CD4-positive, alpha-beta memory T cell (primary cell): ENCODE measurements around the gene KIF18B. TPM values are rescaled to one million over a fixed set of nuclear protein-coding genes. Genes with fewer than 3 reads are reported as not detected.

Experiments
- CTCF ChIA-PET: fragments of 350-600 bp; sonication (Branson Sonifier 250); formaldehyde crosslinking; loops from one replicate; lab custom pipeline; 2021; ENCODE audit warnings: inconsistent platforms; ENCODE audit not compliant: partially characterized antibody; lab: Charles Lee
- POLR2A ChIA-PET: fragments of 350-600 bp; sonication (Branson Sonifier 250); formaldehyde crosslinking; loops from one replicate; lab custom pipeline; 2021; ENCODE audit not compliant: partially characterized antibody; lab: Charles Lee
- DNase-seq, 5 donors: peaks; one replicate each; pipeline versions ENCODE4 v3.0.0 to v3.0.0-alpha.2; 2020 to 2022; ENCODE audit warnings: mixed read lengths in 1 of 5
- H3K27ac ChIP-seq: one replicate; pipeline ENCODE4 v1.7.0; 2013; ENCODE audit warnings: low read depth, low read length
- H3K27me3 ChIP-seq: 2 replicates; pipeline ENCODE4 v1.7.0; 2013; ENCODE audit warnings: mild to moderate bottlenecking, low read length, moderate library complexity; ENCODE audit not compliant: insufficient read depth
- H3K36me3 ChIP-seq: 2 replicates; pipeline ENCODE4 v1.7.0; 2013; ENCODE audit warnings: mild to moderate bottlenecking, low read length, moderate library complexity; ENCODE audit not compliant: insufficient read depth
- H3K4me1 ChIP-seq: 2 replicates; pipeline ENCODE4 v1.7.0; 2013; ENCODE audit warnings: mild to moderate bottlenecking, low read length, moderate library complexity; ENCODE audit not compliant: insufficient read depth
- H3K4me3 ChIP-seq, 2 donors: one replicate each; pipeline ENCODE4 v1.7.0; 2013; ENCODE audit warnings: low read length in 2 of 2, mild to moderate bottlenecking in 1 of 2
- H3K9me3 ChIP-seq, 2 donors: one replicate each; pipeline ENCODE4 v1.7.0; 2013; ENCODE audit warnings: low read length in 2 of 2, control low read depth in 1 of 2; ENCODE audit not compliant: control insufficient read depth in 1 of 2
- H3K27ac Mint-ChIP-seq, 7 donors: one replicate each; pipeline ENCODE4 v1.8.0; 2020 to 2021; ENCODE audit warnings: mixed read lengths in 7 of 7, mild to moderate bottlenecking in 6 of 7, inconsistent platforms in 3 of 7, moderate library complexity in 3 of 7
- H3K27me3 Mint-ChIP-seq, 2 donors: one replicate each; pipeline ENCODE4 v1.8.0; 2020 to 2021; ENCODE audit warnings: mixed read lengths in 2 of 2
- H3K36me3 Mint-ChIP-seq, 2 donors: one replicate each; pipeline ENCODE4 v1.8.0; 2020 to 2021; ENCODE audit warnings: mixed read lengths in 2 of 2, inconsistent platforms in 1 of 2, mild to moderate bottlenecking in 1 of 2
- H3K4me1 Mint-ChIP-seq, 4 donors: one replicate each; pipeline ENCODE4 v1.8.0; 2020 to 2021; ENCODE audit warnings: mixed read lengths in 4 of 4, mild to moderate bottlenecking in 1 of 4
- H3K4me3 Mint-ChIP-seq, 8 donors: one replicate each; pipeline ENCODE4 v1.8.0; 2020 to 2021; ENCODE audit warnings: mixed read lengths in 8 of 8, mild to moderate bottlenecking in 7 of 8, moderate library complexity in 6 of 8, inconsistent platforms in 3 of 8
- H3K9me3 Mint-ChIP-seq, 8 donors: one replicate each; pipeline ENCODE4 v1.8.0; 2020 to 2021; ENCODE audit warnings: mixed read lengths in 8 of 8, mild to moderate bottlenecking in 5 of 8, inconsistent platforms in 3 of 8, moderate library complexity in 1 of 8
- intact Hi-C: fragments of 100-400 bp; cut with micrococcal nuclease; formaldehyde crosslinking; loops from one replicate; pipeline ENCODE4 v1.15.1; 2023
- polyA plus RNA-seq, 2 donors: library from polyadenylated mRNA; unstranded; fragments of 300-500 nt; fragmentation: Illumina TruSeq; gene quantifications; one replicate each; pipeline ENCODE4 v1.2.3, GENCODE V29; 2021
- total RNA-seq, 2 experiments: library from RNA; stranded (reverse); gene quantifications; one replicate each; pipeline ENCODE4 v1.2.3, GENCODE V29; 2021

KIF18B gene
- total RNA-seq: not detected
- not detected for polyA plus RNA-seq

- peak; percentile 86 to 90 (median 88) for DNase-seq
- ChIA-PET CTCF (interaction anchor here (1.2 kb wide), 1 partner anchor 30 kb away, joined by 3 read pairs; no protein-coding TSS in a partner anchor), POLR2A (interaction anchor here (1.1 to 1.3 kb wide), 2 partner anchors 11 to 48 kb away, joined by 3 read pairs; partner anchors contain the start of gene EFTUD2)
- Mint-ChIP-seq H3K4me3 (peak within 1 kb of the TSS; percentile 90 to 98 (median 97)), H3K9me3 (no peaks in the 10 kb centered on the region), H3K27ac (peak within 1 kb of the TSS; percentile 77 to 98 (median 97)), H3K27me3 (no peaks in the 10 kb centered on the region), H3K36me3 (peaks cover 0 to 2% of the 10 kb centered on the region in 2 donors), H3K4me1 (peaks cover 3 to 23% (median 14%) of the 10 kb centered on the region in 4 donors)
- intact Hi-C loops: loop anchor here (1.0 to 10.0 kb wide), 3 partner anchors 21 to 67 kb away; partner anchors contain the start of genes C1QL1 and EFTUD2
- Histone ChIP-seq H3K4me1 (peaks cover 19% of the 10 kb centered on the region), H3K9me3 (no peaks in the 10 kb centered on the region), H3K36me3 (no peaks in the 10 kb centered on the region), H3K4me3 (peak within 1 kb of the TSS; percentile 74 to 80), H3K27ac (peak within 1 kb of the TSS; percentile 55), H3K27me3 (no peaks in the 10 kb centered on the region)
Observed at GRCh38 chr17:44947461-44948314, at the start of gene KIF18B. Gene KIF18B, minus strand, starts transcription at chr17:44947773. Its CDS starts 11,429 bp downstream, at chr17:44936344.

- Histone ChIP-seq H3K27ac (no peak overlapping the region), H3K4me1 (no peaks in the 10 kb centered on the region), H3K9me3 (no peaks in the 10 kb centered on the region), H3K36me3 (no peaks in the 10 kb centered on the region), H3K4me3 (no peak overlapping the region), H3K27me3 (no peaks in the 10 kb centered on the region)
- H3K27ac Mint-ChIP-seq: no peak overlapping the region
- H3K36me3 Mint-ChIP-seq: no peaks in the 10 kb centered on the region
- ChIA-PET CTCF (no interaction called here), POLR2A (no interaction called here)
- intact Hi-C loops: no loop called here
- no peak overlapping the region for H3K4me3 Mint-ChIP-seq
- H3K9me3 Mint-ChIP-seq: peaks cover 0 to 18% (median 8%) of the 10 kb centered on the region in 8 donors
- H3K27me3 Mint-ChIP-seq: peaks cover 12 to 23% of the 10 kb centered on the region in 2 donors
- H3K4me1 Mint-ChIP-seq: peaks cover 0 to 3% (median 0%) of the 10 kb centered on the region in 4 donors
- no peak for DNase-seq
Observed at GRCh38 chr17:44996304-44996703, 48.7 kb upstream of the KIF18B start.

- H3K36me3 Mint-ChIP-seq: no peaks in the 10 kb centered on the region
- no peak overlapping the region for H3K27ac Mint-ChIP-seq
- H3K27ac ChIP-seq: no peak overlapping the region
- H3K4me3 ChIP-seq: no peak overlapping the region
- H3K4me3 Mint-ChIP-seq: no peak overlapping the region
- POLR2A ChIA-PET: no interaction called here
- intact Hi-C loops: no loop called here
- CTCF ChIA-PET: no interaction called here
- no peaks in the 10 kb centered on the region for H3K9me3 ChIP-seq
- no peaks in the 10 kb centered on the region for H3K27me3 ChIP-seq
- H3K9me3 Mint-ChIP-seq: peaks cover 0 to 15% (median 8%) of the 10 kb centered on the region in 8 donors
- DNase-seq: no peak
- H3K4me1 Mint-ChIP-seq: peaks cover 0 to 3% (median 0%) of the 10 kb centered on the region in 4 donors
- H3K27me3 Mint-ChIP-seq: peaks cover 11 to 20% of the 10 kb centered on the region in 2 donors
- no peaks in the 10 kb centered on the region for H3K36me3 ChIP-seq
- H3K4me1 ChIP-seq: no peaks in the 10 kb centered on the region
Observed at GRCh38 chr17:44995436-44996001, 47.9 kb upstream of the KIF18B start.

- CTCF ChIA-PET: no interaction called here
- no peak for DNase-seq
- no peak overlapping the region for H3K27ac ChIP-seq
- POLR2A ChIA-PET: no interaction called here
- Mint-ChIP-seq H3K9me3 (peaks cover 0 to 3% (median 0%) of the 10 kb centered on the region in 8 donors), H3K27me3 (peaks cover 17 to 25% of the 10 kb centered on the region in 2 donors), H3K4me3 (no peak overlapping the region), H3K4me1 (peaks cover 0 to 3% (median 0%) of the 10 kb centered on the region in 4 donors), H3K27ac (no peak overlapping the region), H3K36me3 (no peaks in the 10 kb centered on the region)
- no peaks in the 10 kb centered on the region for H3K36me3 ChIP-seq
- no peak overlapping the region for H3K4me3 ChIP-seq
- peaks cover 6% of the 10 kb centered on the region for H3K27me3 ChIP-seq
- H3K9me3 ChIP-seq: no peaks in the 10 kb centered on the region
- intact Hi-C loops: no loop called here
- H3K4me1 ChIP-seq: no peaks in the 10 kb centered on the region
Observed at GRCh38 chr17:44992242-44992939, 44.8 kb upstream of the KIF18B start.

GRCh38 chr17:44990994-44991393 is 43.4 kb upstream of the KIF18B start:
- H3K4me3 ChIP-seq: no peak overlapping the region
- H3K27me3 ChIP-seq: peaks cover 15% of the 10 kb centered on the region
- H3K36me3 ChIP-seq: no peaks in the 10 kb centered on the region
- CTCF ChIA-PET: interaction anchor here (1.0 kb wide), 1 partner anchor 110 kb away, joined by 3 read pairs; no protein-coding TSS in a partner anchor
- H3K9me3 ChIP-seq: no peaks in the 10 kb centered on the region
- intact Hi-C loops: no loop called here
- no peak for DNase-seq
- H3K27ac ChIP-seq: no peak overlapping the region
- peaks cover 16 to 27% of the 10 kb centered on the region in 2 donors for H3K27me3 Mint-ChIP-seq
- H3K4me3 Mint-ChIP-seq: no peak overlapping the region
- POLR2A ChIA-PET: no interaction called here
- peaks cover 0 to 3% (median 0%) of the 10 kb centered on the region in 4 donors for H3K4me1 Mint-ChIP-seq
- no peaks in the 10 kb centered on the region for H3K4me1 ChIP-seq
- no peak overlapping the region for H3K27ac Mint-ChIP-seq
- no peaks in the 10 kb centered on the region for H3K36me3 Mint-ChIP-seq
- peaks cover 0 to 3% (median 0%) of the 10 kb centered on the region in 8 donors for H3K9me3 Mint-ChIP-seq

- H3K36me3 Mint-ChIP-seq: no peaks in the 10 kb centered on the region
- CTCF ChIA-PET: no interaction called here
- H3K4me1 ChIP-seq: no peaks in the 10 kb centered on the region
- peak overlapping the region in 1 of 7 donors; percentile 14 for H3K27ac Mint-ChIP-seq
- no peak overlapping the region for H3K4me3 Mint-ChIP-seq
- intact Hi-C loops: no loop called here
- no peak for DNase-seq
- no peak overlapping the region for H3K27ac ChIP-seq
- H3K4me3 ChIP-seq: no peak overlapping the region
- no peaks in the 10 kb centered on the region for H3K9me3 ChIP-seq
- POLR2A ChIA-PET: no interaction called here
- H3K36me3 ChIP-seq: no peaks in the 10 kb centered on the region
- H3K27me3 ChIP-seq: peaks cover 15% of the 10 kb centered on the region
- H3K27me3 Mint-ChIP-seq: peaks cover 18 to 27% of the 10 kb centered on the region in 2 donors
- H3K9me3 Mint-ChIP-seq: peaks cover 0 to 3% (median 0%) of the 10 kb centered on the region in 8 donors
- peaks cover 0 to 3% (median 0%) of the 10 kb centered on the region in 4 donors for H3K4me1 Mint-ChIP-seq
Observed at GRCh38 chr17:44989552-44990138, 42.1 kb upstream of the KIF18B start.
